HG02885 (cell line): Measurements from ENCODE around the gene LMOD1.
"Not testable (repeated sequence)": the region's sequence is repeated elsewhere in the genome, so short reads cannot be mapped to it uniquely, and the experiment has no call there.

ENCODE experiments used
- ATAC-seq: cut with Tn5 transposase; IDR thresholded peaks from one replicate; pipeline ENCODE4 v1.9.1; 2021; ENCODE audit warnings: mild to moderate bottlenecking; ENCODE audit not compliant: unreplicated experiment, poor library complexity

Gene LMOD1

DNA sequence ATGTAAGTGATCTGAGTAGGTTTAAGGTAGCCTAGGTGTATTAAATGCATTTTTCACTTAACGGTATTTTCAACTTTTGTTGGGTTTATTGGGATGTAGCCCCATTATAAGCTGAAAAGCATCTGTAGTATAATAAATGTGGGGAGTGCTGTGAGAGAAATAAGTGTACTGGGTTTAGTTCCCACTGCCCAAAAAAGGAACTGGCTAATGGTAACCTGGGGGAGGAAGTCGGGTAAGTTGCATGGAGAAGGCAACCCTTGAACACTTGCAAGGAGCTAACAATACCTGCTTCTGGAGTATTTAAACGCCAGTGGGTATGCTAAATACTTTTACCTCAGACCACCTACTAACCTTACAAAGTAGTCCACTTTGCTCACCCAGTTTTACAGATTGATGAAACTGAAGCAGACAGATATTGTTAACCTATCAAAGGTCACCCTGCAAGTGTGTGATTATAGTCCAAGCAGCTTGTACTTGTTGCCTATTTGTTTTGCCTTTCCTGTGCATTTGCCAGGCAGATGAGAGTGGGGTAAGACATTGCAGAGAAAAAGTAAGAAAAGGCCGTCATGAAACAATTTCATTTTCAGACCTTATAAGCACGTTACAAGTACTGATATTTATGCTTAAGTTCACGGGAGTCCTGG is 65.3 kb downstream of the LMOD1 start:
- ATAC-seq = no peak

- no peak for ATAC-seq
Observed at GRCh38 chr1:201877877-201878401, 68.4 kb downstream of the LMOD1 start.

DNA sequence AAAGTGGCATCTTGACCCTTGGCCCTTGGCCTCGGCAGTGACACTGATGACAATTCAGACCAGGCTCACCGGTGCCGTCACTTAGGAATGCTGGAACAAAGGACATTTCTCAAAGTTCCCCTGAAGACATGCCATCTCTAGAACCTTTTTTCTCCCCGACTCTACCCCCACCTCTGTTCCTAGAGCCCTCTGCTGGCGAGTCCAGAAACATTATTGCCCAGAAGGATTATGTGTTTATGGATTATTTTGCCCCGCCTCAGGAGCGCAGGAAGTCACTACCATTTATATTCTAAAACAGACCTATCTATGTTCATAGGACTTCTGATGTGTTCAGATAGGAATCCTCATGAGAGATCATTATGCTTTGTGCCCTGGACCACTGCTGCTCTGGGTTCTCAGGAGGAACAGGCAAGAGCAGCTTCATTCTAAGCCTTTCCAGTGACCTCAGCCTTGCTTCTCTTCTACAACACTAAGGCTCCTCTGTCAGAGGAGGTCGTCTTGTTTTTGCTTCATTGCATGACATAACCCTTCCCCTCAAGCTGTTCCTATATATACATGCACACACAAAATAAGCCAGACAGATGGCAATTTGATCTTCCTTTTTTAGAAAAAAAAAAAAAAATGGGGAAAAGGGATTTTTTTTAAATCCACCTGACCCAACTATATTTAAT is 70.1 kb downstream of the LMOD1 start:
- no peak for ATAC-seq

- ATAC-seq = no peak
Observed at GRCh38 chr1:201874672-201875071, 71.7 kb downstream of the LMOD1 start.

GRCh38 chr1:201870397-201870796 is 76.0 kb downstream of the LMOD1 start:
- ATAC-seq = no peak

DNA sequence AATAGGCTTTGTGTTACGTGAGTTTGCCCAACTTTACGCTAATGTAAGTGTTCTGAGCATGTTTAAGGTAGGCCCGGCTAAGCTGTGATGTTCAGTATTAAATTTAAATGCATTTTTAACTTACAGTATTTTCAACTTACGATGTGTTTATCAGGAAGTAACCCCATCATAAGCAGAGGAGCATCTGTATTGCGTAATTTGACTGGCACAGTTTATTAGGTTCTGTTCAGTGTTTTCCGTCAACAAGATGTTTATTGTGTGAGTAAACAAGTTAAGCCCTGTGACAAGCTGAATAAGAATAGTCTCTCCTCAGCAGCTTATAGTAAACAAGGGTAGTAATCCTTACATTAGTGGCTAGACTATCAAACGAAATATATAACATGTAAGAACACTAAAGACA is 84.9 kb downstream of the LMOD1 start:
- no peak for ATAC-seq

DNA sequence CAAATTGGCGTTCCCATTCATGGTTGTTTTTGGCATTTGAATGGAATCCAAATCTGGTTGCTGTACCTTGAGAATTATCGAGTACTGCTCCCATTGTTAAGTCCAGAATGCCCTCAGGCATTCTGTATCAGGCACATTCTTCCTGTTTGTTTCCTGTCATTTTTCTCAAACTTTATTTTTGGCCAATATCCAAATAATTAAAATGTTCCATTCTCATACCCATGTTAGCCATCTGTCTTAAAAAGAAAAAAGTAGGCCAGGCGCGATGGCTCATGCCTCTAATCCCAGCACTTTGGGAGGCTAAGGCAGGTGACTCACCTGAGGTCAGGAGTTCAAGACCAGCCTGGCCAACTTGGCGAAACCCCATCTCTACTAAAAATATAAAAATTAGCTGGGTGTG is 86.9 kb downstream of the LMOD1 start:
- ATAC-seq = no peak

DNA sequence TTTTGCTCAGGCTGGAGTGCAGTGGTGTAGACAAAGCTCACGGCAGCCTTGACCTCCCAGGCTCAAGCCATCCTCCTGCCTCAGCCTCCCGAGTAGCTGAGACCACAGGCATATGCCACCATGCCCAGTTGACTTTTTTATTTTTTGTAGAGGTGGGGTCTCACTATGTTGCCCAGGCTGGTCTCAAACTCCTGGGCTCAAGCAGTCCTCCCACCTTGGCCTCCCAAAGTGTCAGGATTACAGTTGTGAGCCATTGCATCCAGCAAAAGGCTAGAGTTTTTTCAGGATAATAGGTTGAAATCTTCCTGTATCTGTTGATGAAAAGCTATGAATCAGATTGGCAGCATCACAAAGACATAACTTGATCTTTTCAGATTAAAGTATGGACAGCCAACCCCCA is 89.6 kb downstream of the LMOD1 start:
- not testable (repeated sequence) for ATAC-seq

DNA sequence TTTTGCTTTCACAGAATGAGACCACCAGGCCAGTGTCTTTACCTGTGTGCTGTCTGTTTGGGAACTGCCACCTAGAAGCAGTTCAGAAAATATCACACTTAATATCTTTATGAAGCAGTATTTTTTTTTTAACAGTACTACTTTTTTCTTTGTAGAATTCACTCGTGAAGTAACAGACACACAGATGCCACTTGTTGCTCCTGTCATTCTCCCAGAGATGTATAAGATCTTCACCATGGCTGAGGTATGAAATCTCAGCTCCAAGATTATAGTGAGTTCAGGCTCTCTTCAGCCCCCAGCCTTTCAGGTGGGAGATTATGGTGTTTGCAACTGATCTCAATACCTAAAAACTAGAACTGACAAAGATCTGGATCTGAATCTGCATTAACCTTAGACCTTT is 94.4 kb downstream of the LMOD1 start:
- no peak for ATAC-seq

DNA sequence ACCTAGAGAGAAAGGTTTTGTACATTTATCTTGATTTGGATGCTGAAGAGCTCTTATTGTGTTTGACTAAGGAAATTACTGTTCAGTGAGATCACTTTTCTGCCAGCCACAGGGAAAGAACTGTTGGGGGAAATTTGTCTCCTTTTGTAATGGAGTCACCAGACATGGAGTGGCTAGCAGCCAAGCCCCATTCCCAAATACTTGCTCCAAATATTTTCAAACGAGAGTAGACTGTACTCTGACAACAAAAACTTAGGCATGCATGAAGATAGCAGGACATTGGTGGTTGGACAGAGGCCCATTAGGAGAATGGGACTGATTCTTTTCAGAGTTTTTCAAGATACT is 96.3 kb downstream of the LMOD1 start:
- no peak for ATAC-seq

DNA sequence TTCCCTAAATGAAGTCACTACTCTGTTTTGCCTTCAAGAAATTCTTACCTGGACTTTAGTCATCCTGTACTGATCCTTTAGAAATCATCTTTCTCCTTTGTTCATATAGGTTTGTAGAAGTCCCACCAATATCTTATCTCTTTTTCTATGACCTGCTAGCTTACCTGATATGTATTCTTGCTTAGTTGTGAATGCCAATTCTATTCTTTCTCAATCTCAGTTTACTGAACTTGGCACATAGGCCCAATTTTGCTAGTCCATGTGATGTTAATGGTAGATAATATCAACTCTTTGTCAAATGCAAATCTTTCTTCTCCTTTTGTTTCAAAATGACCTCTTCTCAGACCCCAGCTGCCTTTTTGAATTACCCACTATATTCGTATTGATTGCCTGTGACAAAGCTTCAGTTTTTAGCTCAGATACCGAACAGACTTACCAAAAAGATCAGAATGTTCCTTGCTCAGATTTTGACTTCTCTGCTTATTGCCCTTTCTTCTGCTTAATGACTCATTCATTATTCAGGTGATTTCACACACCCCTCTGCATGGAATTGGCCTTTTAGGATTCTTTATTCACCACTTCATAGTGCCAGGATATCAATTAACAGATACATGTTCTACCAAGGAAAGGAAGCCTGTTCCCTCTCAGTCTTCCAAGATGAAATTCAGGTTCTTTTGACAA is 96.8 kb downstream of the LMOD1 start:
- ATAC-seq = no peak

- no peak for ATAC-seq
Observed at GRCh38 chr1:201848230-201848629, 98.1 kb downstream of the LMOD1 start.

- no peak for ATAC-seq
Observed at GRCh38 chr1:201847150-201847549, 99.2 kb downstream of the LMOD1 start.
